Measurements from ENCODE around the gene FATE1. TPM values are rescaled to one million over a fixed set of nuclear protein-coding genes. Genes with fewer than 3 reads are reported as not detected.

Gene FATE1
- total and polyA plus RNA-seq, 2 experiments from 2014 or later, result not detected

GRCh38 chrX:151724563-151725337 is 8.9 kb downstream of the FATE1 start:
- H3K4me1 ChIP-seq (ENCODE audit: insufficient read depth), result no peaks in the 10 kb centered on the region
- no peak overlapping the region for H2AFZ ChIP-seq
- H4K20me1 ChIP-seq (ENCODE audit: insufficient read depth, poor library complexity, severe bottlenecking), result no peaks in the 10 kb centered on the region
- no peak overlapping the region for H3K4me3 ChIP-seq
- H3K27ac ChIP-seq, result no peak overlapping the region
- 66% methylated on average over 7 of the region's 7 CpGs for WGBS (ENCODE audit: low lambda C conversion rate, missing lambda C conversion rate)
- DNase-seq (ENCODE audit: low spot score), result no peak
- no peaks in the 10 kb centered on the region for H3K36me3 ChIP-seq (replicated peaks; ENCODE audit: insufficient read depth, low read depth)
- no peaks in the 10 kb centered on the region for H3K79me2 ChIP-seq
- no peak overlapping the region for H3K4me2 ChIP-seq
- H3K27me3 ChIP-seq, result no peaks in the 10 kb centered on the region
- no peaks in the 10 kb centered on the region for H3K9me2 ChIP-seq (replicated peaks; ENCODE audit: insufficient read depth)
- H3K9me3 ChIP-seq (ENCODE audit: low read depth), result no peaks in the 10 kb centered on the region
- TF ChIP-seq CTCF (IDR thresholded peaks at IDR 0.05; ENCODE audit: poor library complexity) (no peak), EZH2phosphoT487 (IDR thresholded peaks at IDR 0.05; ENCODE audit: low read depth, severe bottlenecking, unreplicated experiment) (no peak), EZH2 (IDR thresholded peaks at IDR 0.05; ENCODE audit: borderline replicate concordance) (no peak)

GRCh38 chrX:151725338-151725614 is 9.4 kb downstream of the FATE1 start:
- H3K36me3 ChIP-seq (replicated peaks; ENCODE audit: insufficient read depth, low read depth), result no peaks in the 10 kb centered on the region
- no peaks in the 10 kb centered on the region for H3K4me1 ChIP-seq (ENCODE audit: insufficient read depth)
- no peaks in the 10 kb centered on the region for H3K9me2 ChIP-seq (replicated peaks; ENCODE audit: insufficient read depth)
- H3K27ac ChIP-seq, result no peak overlapping the region
- H3K27me3 ChIP-seq, result no peaks in the 10 kb centered on the region
- H3K79me2 ChIP-seq, result no peaks in the 10 kb centered on the region
- H3K4me3 ChIP-seq, result no peak overlapping the region
- no peaks in the 10 kb centered on the region for H4K20me1 ChIP-seq (ENCODE audit: insufficient read depth, poor library complexity, severe bottlenecking)
- no peaks in the 10 kb centered on the region for H3K9me3 ChIP-seq (ENCODE audit: low read depth)
- DNase-seq (ENCODE audit: low spot score), result no peak
- TF ChIP-seq CTCF (IDR thresholded peaks at IDR 0.05; ENCODE audit: poor library complexity) (no peak), EZH2phosphoT487 (IDR thresholded peaks at IDR 0.05; ENCODE audit: low read depth, severe bottlenecking, unreplicated experiment) (no peak), EZH2 (IDR thresholded peaks at IDR 0.05; ENCODE audit: borderline replicate concordance) (no peak)
- H3K4me2 ChIP-seq, result no peak overlapping the region
- WGBS (ENCODE audit: low lambda C conversion rate, missing lambda C conversion rate), result 50% methylated on average over 1 of the region's 1 CpG
- H2AFZ ChIP-seq, result no peak overlapping the region

GRCh38 chrX:151726751-151727150 is 10.9 kb downstream of the FATE1 start:
- DNase-seq (ENCODE audit: low spot score), result no peak
- Histone ChIP-seq H3K9me2 (replicated peaks; ENCODE audit: insufficient read depth) (no peaks in the 10 kb centered on the region), H3K27ac (no peak overlapping the region), H3K79me2 (no peaks in the 10 kb centered on the region), H3K4me2 (no peak overlapping the region), H3K36me3 (replicated peaks; ENCODE audit: insufficient read depth, low read depth) (no peaks in the 10 kb centered on the region), H3K4me1 (ENCODE audit: insufficient read depth) (no peaks in the 10 kb centered on the region), H3K4me3 (no peak overlapping the region), H3K27me3 (no peaks in the 10 kb centered on the region), H4K20me1 (ENCODE audit: insufficient read depth, poor library complexity, severe bottlenecking) (no peaks in the 10 kb centered on the region), H3K9me3 (ENCODE audit: low read depth) (no peaks in the 10 kb centered on the region), H2AFZ (no peak overlapping the region)
- WGBS (ENCODE audit: low lambda C conversion rate, missing lambda C conversion rate), result 63% methylated on average over 5 of the region's 5 CpGs
- no peak for TF ChIP-seq CTCF (IDR thresholded peaks at IDR 0.05; ENCODE audit: poor library complexity)

GRCh38 chrX:151727346-151727745 is 11.5 kb downstream of the FATE1 start:
- WGBS (ENCODE audit: low lambda C conversion rate, missing lambda C conversion rate), result 92% methylated on average over 4 of the region's 4 CpGs
- no peaks in the 10 kb centered on the region for H3K9me3 ChIP-seq (ENCODE audit: low read depth)
- no peaks in the 10 kb centered on the region for H3K27me3 ChIP-seq
- H3K36me3 ChIP-seq (replicated peaks; ENCODE audit: insufficient read depth, low read depth), result no peaks in the 10 kb centered on the region
- DNase-seq (ENCODE audit: low spot score), result no peak
- no peak overlapping the region for H3K27ac ChIP-seq
- no peak overlapping the region for H3K4me3 ChIP-seq
- no peaks in the 10 kb centered on the region for H4K20me1 ChIP-seq (ENCODE audit: insufficient read depth, poor library complexity, severe bottlenecking)
- H3K79me2 ChIP-seq, result no peaks in the 10 kb centered on the region
- no peak overlapping the region for H2AFZ ChIP-seq
- H3K4me1 ChIP-seq (ENCODE audit: insufficient read depth), result no peaks in the 10 kb centered on the region
- no peaks in the 10 kb centered on the region for H3K9me2 ChIP-seq (replicated peaks; ENCODE audit: insufficient read depth)
- no peak overlapping the region for H3K4me2 ChIP-seq
- TF ChIP-seq EZH2 (IDR thresholded peaks at IDR 0.05; ENCODE audit: borderline replicate concordance) (no peak), CTCF (IDR thresholded peaks at IDR 0.05; ENCODE audit: poor library complexity) (no peak), EZH2phosphoT487 (IDR thresholded peaks at IDR 0.05; ENCODE audit: low read depth, severe bottlenecking, unreplicated experiment) (no peak)

Measured in hepatocyte (in vitro differentiated cells).